HEK293 (cell line): ENCODE results near the gene ZBTB43.

Experiments
- REPIN1 ChIP-seq: fragments of 450-650 bp; formaldehyde crosslinking; IDR thresholded peaks from 2 replicates; pipeline ENCODE4 v1.5.1; 2017; ENCODE audit warnings: missing biosample characterization, missing genetic modification characterization, low read depth
- ZEB2 ChIP-seq: fragments of 450-650 bp; formaldehyde crosslinking; IDR thresholded peaks from 2 replicates; pipeline ENCODE4 v1.5.1; 2016; ENCODE audit warnings: missing biosample characterization, missing genetic modification characterization
- ZNF660 ChIP-seq: fragments of 450-650 bp; IDR thresholded peaks from 2 replicates; pipeline ENCODE4 v1.5.1; 2018; ENCODE audit warnings: missing biosample characterization, mild to moderate bottlenecking, missing genetic modification characterization
- ZNF670 ChIP-seq: fragments of 450-650 bp; formaldehyde crosslinking; IDR thresholded peaks from 2 replicates; pipeline ENCODE4 v1.5.1; 2016; ENCODE audit warnings: missing biosample characterization, missing genetic modification characterization, low read depth
- TF ChIP-seq, protein P1 (sequence below): fragments of 450-650 bp; formaldehyde crosslinking; IDR thresholded peaks from 2 replicates; pipeline ENCODE4 v1.5.1; 2016; ENCODE audit warnings: missing biosample characterization, missing genetic modification characterization
- TF ChIP-seq, protein P2 (sequence below): sonication (generic); formaldehyde crosslinking; IDR thresholded peaks from 2 replicates; pipeline ENCODE4 v1.8.1; 2022; ENCODE audit warnings: mild to moderate bottlenecking, moderate library complexity, missing genetic modification reagents

- TF ChIP-seq ZNF670 (no peak), REPIN1 (tag by site-specific recombination) (no peak), ZNF660 (tag by site-specific recombination) (no peak), ZEB2 (no peak)
- TF ChIP-seq, protein P1, sequence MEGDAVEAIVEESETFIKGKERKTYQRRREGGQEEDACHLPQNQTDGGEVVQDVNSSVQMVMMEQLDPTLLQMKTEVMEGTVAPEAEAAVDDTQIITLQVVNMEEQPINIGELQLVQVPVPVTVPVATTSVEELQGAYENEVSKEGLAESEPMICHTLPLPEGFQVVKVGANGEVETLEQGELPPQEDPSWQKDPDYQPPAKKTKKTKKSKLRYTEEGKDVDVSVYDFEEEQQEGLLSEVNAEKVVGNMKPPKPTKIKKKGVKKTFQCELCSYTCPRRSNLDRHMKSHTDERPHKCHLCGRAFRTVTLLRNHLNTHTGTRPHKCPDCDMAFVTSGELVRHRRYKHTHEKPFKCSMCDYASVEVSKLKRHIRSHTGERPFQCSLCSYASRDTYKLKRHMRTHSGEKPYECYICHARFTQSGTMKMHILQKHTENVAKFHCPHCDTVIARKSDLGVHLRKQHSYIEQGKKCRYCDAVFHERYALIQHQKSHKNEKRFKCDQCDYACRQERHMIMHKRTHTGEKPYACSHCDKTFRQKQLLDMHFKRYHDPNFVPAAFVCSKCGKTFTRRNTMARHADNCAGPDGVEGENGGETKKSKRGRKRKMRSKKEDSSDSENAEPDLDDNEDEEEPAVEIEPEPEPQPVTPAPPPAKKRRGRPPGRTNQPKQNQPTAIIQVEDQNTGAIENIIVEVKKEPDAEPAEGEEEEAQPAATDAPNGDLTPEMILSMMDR (tag by site-specific recombination), result no peak
- TF ChIP-seq, protein P2, sequence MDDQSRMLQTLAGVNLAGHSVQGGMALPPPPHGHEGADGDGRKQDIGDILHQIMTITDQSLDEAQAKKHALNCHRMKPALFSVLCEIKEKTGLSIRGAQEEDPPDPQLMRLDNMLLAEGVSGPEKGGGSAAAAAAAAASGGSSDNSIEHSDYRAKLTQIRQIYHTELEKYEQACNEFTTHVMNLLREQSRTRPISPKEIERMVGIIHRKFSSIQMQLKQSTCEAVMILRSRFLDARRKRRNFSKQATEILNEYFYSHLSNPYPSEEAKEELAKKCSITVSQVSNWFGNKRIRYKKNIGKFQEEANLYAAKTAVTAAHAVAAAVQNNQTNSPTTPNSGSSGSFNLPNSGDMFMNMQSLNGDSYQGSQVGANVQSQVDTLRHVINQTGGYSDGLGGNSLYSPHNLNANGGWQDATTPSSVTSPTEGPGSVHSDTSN (CRISPR knock-in tag), result no peak
Observed at GRCh38 chr9:126851286-126851880, 46.5 kb downstream of the ZBTB43 start.
